GM23248 (cell line): ENCODE results near the gene MICU2.

Experiments
- EZH2 ChIP-seq: fragments of 200-600 bp; sonication (generic); IDR thresholded peaks from 2 replicates; pipeline ENCODE4 v1.6.1; 2018; ENCODE audit warnings: antibody characterized with exemption, mild to moderate bottlenecking; ENCODE audit not compliant: insufficient read depth, poor library complexity, severe bottlenecking
- EZH2phosphoT487 ChIP-seq: fragments of 200-600 bp; sonication (generic); IDR thresholded peaks from 2 replicates; pipeline ENCODE4 v1.6.1; 2018; ENCODE audit warnings: antibody characterized with exemption, moderate library complexity, mild to moderate bottlenecking, low read depth; ENCODE audit not compliant: insufficient read depth

DNA sequence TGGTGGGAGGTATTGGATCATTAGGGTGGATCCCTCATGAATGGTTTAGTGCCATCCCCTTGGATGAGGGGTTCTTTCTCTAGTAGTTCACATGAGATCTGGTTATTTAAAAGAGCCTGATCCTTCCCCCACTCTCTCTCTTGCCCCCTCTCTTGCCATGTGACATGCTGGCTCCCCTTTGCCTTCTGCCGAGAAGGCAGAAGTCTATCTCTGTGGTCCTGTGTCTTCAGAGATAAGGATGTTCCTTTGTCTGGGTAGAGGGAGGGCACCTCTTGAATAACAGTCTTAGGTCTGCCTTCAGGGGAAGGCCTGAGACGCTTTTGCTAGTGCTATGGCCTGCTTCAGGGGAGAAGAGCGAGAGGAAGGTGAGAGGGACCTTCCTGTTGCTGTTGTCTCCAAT is 142.8 kb downstream of the MICU2 start:
- TF ChIP-seq EZH2 (no peak), EZH2phosphoT487 (no peak)
